COR-L47 (cell line): Measurements from ENCODE around the gene AGBL4.

ENCODE experiments used
- DNase-seq: peaks from one replicate; lab custom pipeline; 2025; lab: John Stamatoyannopoulos, UW

Gene AGBL4

GRCh38 chr1:49694251-49694827 lies 329.4 kb downstream of the AGBL4 start:
- no peak for DNase-seq

GRCh38 chr1:49686107-49686506 lies 337.6 kb downstream of the AGBL4 start:
- no peak for DNase-seq

- no peak for DNase-seq
Observed at GRCh38 chr1:49677706-49678105, 346.0 kb downstream of the AGBL4 start.

GRCh38 chr1:49651136-49651535 lies 372.6 kb downstream of the AGBL4 start:
- DNase-seq, result no peak

GRCh38 chr1:49630156-49630555 lies 393.6 kb downstream of the AGBL4 start:
- no peak for DNase-seq

GRCh38 chr1:49627781-49628180 lies 396.0 kb downstream of the AGBL4 start:
- no peak for DNase-seq

GRCh38 chr1:49626472-49626871 lies 397.3 kb downstream of the AGBL4 start:
- no peak for DNase-seq

- no peak for DNase-seq
Observed at GRCh38 chr1:49622877-49623276, 400.9 kb downstream of the AGBL4 start.

GRCh38 chr1:49606082-49606481 lies 417.7 kb downstream of the AGBL4 start:
- DNase-seq, result no peak

- DNase-seq, result no peak
Observed at GRCh38 chr1:49597436-49597835, 426.3 kb downstream of the AGBL4 start.

GRCh38 chr1:49576327-49576901 lies 447.3 kb downstream of the AGBL4 start:
- DNase-seq, result no peak

- DNase-seq, result no peak
Observed at GRCh38 chr1:49556676-49557234, 467.0 kb downstream of the AGBL4 start.

GRCh38 chr1:49552101-49552500 lies 471.7 kb downstream of the AGBL4 start:
- DNase-seq, result no peak

- DNase-seq, result no peak
Observed at GRCh38 chr1:49544615-49545014, 479.1 kb downstream of the AGBL4 start.

- no peak for DNase-seq
Observed at GRCh38 chr1:49541096-49541752, 482.5 kb downstream of the AGBL4 start.

GRCh38 chr1:49527606-49528305 lies 496.0 kb downstream of the AGBL4 start:
- no peak for DNase-seq

- DNase-seq, result no peak
Observed at GRCh38 chr1:49526672-49527071, 497.1 kb downstream of the AGBL4 start.

GRCh38 chr1:49523764-49524163 lies 500.0 kb downstream of the AGBL4 start:
- DNase-seq, result no peak

- no peak for DNase-seq
Observed at GRCh38 chr1:49466961-49467360, 556.8 kb downstream of the AGBL4 start.

- no peak for DNase-seq
Observed at GRCh38 chr1:49465486-49466185, 558.1 kb downstream of the AGBL4 start.

- no peak for DNase-seq
Observed at GRCh38 chr1:49448200-49448599, 575.6 kb downstream of the AGBL4 start.

- no peak for DNase-seq
Observed at GRCh38 chr1:49436865-49437264, 586.9 kb downstream of the AGBL4 start.
